Measurements from ENCODE around the gene NCAN. TPM values are rescaled to one million over a fixed set of nuclear protein-coding genes. Genes with fewer than 3 reads are reported as not detected.
"Not testable (repeated sequence)": the region's sequence is repeated elsewhere in the genome, so short reads cannot be mapped to it uniquely, and the experiment has no call there.

The NCAN gene
- 0.05 TPM in 1 of 2 replicates, not detected in the other for total RNA-seq
- polyA plus RNA-seq (2012): not detected

GRCh38 chr19:19211499-19212420 lies at the start of gene NCAN:
Gene NCAN (plus strand): TSS chr19:19211958. CDS start chr19:19216954, 4,996 bp downstream.
- DNase-seq (ENCODE audit: low read depth): no peak

DNA sequence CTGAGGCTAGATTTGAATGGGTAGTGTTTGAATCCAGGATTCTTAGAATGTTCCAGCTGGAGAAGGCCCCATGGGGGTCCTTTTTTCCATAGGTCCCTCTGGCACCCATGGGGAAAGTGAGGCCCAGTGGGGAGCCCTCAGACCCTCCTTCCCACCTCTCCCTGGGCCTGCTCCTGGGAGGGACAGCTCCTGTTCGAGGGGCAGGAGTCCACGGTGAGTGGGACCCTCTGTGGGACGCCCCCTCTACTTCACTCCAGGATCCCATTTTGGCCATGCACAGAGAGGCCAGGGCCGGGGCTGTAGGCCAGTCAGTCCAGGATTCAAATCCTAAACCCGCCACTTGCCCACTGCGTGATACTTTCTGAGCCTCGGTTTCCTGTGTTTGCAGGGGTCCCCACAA lies 49.3 kb upstream of the NCAN start:
- DNase-seq (ENCODE audit: low read depth): no peak

GRCh38 chr19:19165396-19165795 lies 46.4 kb upstream of the NCAN start:
- no peak for DNase-seq (ENCODE audit: low read depth)

GRCh38 chr19:19167612-19168011 lies 44.1 kb upstream of the NCAN start:
- no peak for DNase-seq (ENCODE audit: low read depth)

GRCh38 chr19:19169236-19170052 lies 42.3 kb upstream of the NCAN start:
- no peak for DNase-seq (ENCODE audit: low read depth)

- peak; percentile 42 for DNase-seq (ENCODE audit: low read depth)
These were observed 41.5 kb upstream of the NCAN start, which contains the start of gene MEF2B for GRCh38 chr19:19170053-19170872. Gene MEF2B (minus strand): TSS chr19:19170263. CDS start chr19:19150735, 19,528 bp downstream.

- no peak for DNase-seq (ENCODE audit: low read depth)
These were observed 40.7 kb upstream of the NCAN start for GRCh38 chr19:19170873-19171672.

DNA sequence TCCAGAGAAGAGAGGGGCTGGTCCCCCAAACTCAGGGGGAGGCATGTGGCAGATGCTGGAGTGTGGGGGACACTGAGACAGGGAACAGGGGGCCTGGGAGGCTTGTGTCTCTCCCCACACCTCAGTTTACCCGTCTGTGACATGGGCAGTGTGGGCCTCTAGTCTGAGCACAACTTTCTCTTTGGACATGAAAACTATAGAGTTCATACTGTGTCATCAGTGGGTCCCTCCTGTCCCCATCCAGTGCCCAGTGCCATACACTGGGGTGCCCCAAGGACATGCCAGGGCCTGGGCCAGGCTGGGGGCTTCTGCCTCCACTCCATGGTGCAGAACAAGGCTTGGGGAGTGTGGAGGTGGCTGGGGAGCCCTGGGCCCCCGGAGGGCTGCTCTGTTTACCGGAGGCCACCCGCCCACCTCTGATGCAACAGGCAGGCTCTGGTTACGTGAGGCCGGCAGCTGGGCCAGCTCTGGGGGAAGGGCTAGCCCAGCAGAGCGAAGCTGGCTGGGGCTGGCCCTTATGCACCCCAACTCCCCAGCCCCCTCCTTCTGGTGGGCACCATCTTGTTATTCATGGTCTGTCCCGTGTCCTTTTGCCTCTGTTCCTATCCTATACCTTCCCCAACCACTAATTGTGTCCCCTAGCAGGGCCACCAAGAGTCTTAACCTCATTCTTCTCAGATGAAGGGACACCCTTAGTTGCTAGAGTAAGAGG lies 39.8 kb upstream of the NCAN start:
- DNase-seq (ENCODE audit: low read depth): peak; percentile 67

DNA sequence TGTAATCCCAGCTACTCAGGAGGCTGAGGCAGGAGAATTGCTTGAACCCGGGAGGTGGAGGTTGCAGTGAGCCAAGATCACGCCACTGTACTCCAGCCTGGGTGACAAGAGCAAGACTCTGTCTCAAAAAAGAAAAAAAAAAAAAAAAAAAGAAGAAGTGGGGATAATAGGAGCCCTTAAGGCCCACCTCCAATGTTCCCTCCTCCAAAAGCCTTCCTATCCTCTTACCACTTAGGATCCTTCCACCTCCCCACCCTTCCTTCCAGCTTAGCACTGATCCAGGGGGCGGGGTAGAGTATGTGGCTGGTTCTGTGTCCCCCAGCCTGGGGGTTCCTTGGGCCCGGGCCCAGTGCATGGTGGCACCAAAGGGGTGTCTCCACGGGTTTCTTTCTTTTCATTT lies 38.5 kb upstream of the NCAN start:
- DNase-seq (ENCODE audit: low read depth): not testable (repeated sequence)

- DNase-seq (ENCODE audit: low read depth): no peak
These were observed 34.8 kb upstream of the NCAN start for GRCh38 chr19:19176950-19177349.

GRCh38 chr19:19179548-19180441 lies 32.0 kb upstream of the NCAN start:
- DNase-seq (ENCODE audit: low read depth): peak; percentile 95

DNA sequence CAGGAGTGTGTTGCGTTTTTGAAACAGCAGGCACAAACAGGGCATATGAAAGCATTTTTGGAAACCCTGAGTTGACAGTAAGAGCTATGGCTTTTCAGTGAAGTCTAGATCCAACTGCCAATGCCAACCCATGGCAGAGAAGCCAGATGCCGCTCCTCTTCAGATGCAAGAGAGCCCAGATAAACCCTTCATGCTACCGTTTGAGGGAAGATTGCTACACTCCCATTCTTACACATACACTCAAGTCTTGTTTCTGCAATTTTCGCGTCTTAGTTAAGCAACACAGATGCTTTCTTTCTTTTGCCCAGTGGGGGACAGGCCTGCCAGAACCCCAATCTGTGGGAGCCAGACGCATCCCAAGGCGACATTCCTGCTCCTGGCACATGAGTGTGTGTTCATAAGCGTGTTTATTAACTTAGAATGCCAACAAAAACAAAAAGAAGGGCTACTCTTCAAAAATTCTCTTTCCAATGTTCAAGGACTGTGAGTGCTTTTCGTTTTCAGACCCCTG lies 30.2 kb upstream of the NCAN start:
- no peak for DNase-seq (ENCODE audit: low read depth)

GRCh38 chr19:19185853-19186740 lies 25.7 kb upstream of the NCAN start:
- no peak for DNase-seq (ENCODE audit: low read depth)

DNA sequence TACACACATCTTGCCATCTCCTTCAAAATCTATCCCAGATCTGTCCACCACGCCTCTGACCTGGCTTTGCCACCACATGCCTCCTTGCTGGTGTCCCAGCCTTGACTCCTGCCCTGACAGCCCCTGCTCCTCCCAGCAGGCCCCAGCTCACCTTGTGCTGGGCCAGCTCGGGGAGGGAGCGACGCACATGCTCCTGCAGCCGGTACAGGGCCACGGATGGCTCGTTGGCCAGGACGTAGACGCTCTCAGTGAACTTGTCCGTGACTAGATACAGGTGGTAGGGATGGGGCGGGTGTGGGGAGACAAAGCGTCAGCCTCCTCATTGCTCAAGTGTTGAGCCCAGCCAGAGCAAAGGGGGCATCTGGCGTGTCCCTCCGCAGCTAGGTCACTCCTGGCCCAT lies 25.0 kb upstream of the NCAN start:
- no peak for DNase-seq (ENCODE audit: low read depth)

DNA sequence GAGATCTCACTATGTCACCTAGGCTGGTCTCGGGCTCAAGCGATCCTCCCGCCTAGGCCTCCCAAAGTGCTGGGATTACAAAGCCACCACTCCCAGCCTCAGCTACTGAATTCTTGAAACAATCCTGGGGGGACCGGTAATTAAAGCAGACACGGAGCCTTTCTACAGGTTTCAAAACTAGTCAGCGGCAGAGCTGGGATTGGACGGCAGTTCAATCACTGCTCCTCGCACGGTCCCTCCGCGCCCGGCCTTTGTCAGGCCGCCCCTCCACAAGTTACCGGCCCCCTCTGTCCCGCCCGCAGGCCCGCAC lies 20.0 kb upstream of the NCAN start:
- DNase-seq (ENCODE audit: low read depth): no peak

DNA sequence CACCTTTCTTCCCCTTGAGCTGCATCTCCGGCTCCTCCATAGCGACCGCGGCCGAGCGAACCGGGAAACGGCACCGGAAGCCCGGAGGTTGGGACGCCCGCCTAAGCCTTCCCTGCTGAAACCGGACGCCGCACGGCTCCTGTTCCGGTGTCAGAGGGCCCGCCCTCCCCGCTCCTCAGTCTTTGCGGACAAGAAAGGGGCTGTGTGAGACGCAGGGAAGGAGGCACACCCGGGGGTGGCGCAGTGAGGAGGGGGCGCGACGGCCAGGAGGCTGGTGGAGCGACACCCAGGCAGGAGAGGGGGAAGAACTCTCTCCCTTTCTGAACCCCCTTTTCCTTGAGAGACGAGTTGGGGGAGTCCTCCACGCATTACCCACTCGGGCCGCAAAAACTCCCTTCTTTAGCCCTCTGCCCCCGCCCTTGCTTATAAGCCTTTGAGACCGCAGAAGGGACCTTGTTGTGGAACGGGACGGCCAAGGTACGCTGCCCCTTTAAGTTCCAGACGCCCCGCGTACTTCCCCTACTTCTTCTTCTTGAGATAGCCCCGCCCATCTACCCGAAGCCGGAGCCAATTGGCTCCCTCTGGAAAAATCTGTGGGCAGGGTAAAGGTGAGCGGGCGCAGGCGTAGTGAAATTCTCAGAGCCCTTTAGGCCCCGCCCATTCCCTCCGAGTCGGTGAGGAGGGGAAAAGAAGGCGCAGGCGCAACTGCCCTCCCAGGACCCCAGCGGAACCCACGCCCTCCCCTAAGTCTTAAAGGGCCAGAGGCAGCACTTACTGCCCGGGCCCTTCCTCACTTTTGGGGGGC lies 19.5 kb upstream of the NCAN start, which contains the start of the genes BORCS8 and RFXANK:
TSS of gene BORCS8 (minus strand) at position 75 of the 805 bp plus-strand sequence. CDS start at position 40, 35 bp downstream.
TSS of gene RFXANK (plus strand) at position 181 of the 805 bp plus-strand sequence. CDS start 1,689 bp downstream, outside the sequence.
- DNase-seq (ENCODE audit: low read depth): peak; percentile 100
